HG02981 (cell line): ENCODE data around the gene SMAD5.

Source experiments
- ATAC-seq: cut with Tn5 transposase; IDR thresholded peaks from one replicate; pipeline ENCODE4 v1.9.1; 2021; ENCODE audit warnings: mild to moderate bottlenecking, moderate library complexity; ENCODE audit not compliant: unreplicated experiment

The SMAD5 gene

DNA sequence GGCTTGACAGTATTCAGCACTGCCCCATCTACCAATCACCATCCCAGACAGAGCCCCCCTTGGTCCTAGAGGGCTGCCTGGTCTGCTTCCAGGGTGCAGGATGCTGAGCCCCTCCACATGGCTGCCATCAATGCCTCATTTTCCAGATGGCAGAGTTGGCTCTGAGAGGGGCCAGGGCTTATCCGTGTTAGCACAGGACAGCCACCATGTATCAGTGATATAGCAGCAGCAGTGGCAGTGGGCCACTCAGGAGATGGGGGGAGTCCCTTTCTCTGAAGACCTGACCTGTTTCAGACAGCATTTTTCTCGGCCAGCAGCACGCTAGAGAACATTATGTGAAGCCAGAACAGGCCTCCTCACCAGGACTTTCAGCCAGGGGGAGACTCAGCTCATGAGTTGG lies 61.9 kb downstream of the SMAD5 start:
- ATAC-seq, result no peak

DNA sequence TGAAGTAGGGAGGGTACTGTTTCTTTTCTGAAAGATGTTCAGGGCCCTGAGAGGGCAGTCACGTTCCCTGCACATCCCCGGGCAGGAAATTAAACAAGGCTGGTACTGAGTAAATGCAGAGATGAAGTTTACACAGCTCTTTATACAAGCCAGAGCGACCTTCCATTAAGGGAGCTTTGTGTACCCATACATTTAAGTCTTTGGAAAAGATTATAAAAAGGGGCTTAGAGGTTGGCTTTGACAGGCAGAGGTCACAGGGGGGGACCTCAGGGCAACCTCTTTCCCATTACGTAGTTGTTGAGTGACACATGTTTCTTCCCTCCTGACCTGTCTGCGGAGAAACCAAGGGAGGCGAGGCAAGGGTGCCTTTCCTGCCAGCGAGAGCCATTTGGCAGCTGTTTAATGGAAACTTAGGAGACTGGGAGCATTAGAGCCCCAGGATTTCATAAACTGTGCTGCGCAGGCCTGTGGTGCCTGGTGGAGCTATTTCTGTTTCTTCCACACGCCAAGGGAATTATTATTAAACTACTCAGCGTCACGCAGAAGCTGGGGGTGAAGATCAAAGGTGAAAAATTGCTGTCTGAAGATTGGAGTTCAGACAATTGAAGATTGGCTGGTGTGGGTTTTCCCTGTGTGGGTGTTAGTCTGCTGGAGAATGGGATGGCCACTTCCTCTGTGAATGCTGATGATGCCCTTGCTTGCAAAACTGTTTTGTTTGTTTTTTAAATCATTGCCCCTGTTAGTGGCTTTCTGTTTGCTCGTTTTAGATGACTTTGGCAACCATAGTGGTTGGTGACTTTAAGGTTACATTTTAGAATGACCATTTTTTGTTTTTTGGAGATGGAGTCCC lies 63.6 kb downstream of the SMAD5 start:
- no peak for ATAC-seq

DNA sequence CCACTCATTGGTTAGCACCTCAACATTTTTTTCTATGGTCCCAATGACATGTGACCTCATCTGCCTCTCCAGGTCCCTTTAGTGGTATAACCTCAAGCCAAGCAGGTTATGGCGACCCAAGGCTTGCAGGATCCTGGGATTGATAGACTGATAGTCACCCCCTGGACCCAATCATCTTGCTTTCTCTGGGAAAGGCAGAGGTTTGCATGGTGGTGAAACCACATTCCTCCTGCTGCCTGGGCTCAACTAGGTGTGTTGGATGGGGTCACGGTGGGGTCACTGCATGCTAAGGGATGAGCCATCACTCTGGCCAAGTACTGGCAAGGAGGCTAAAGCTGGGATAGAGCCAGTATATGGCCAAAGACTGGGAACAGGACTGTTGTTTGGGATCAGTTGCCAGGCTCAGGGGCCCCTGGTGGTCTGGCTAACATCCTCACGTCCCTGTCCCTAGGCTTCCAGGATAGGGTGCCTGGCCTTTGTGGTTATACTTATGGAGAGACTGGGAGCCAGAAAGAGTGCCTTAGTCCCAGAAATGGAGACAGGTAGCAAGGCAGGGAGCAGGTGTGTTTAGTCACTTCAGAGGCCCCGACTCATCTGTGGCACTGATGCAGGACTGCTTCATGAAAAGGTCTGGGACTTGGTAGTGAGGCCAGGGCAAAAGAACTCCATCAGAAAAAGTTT lies 65.0 kb downstream of the SMAD5 start:
- no peak for ATAC-seq

- no peak for ATAC-seq
These were observed 65.8 kb downstream of the SMAD5 start for GRCh38 chr5:136198453-136198852.

- ATAC-seq, result no peak
These were observed 66.8 kb downstream of the SMAD5 start for GRCh38 chr5:136199408-136199807.

DNA sequence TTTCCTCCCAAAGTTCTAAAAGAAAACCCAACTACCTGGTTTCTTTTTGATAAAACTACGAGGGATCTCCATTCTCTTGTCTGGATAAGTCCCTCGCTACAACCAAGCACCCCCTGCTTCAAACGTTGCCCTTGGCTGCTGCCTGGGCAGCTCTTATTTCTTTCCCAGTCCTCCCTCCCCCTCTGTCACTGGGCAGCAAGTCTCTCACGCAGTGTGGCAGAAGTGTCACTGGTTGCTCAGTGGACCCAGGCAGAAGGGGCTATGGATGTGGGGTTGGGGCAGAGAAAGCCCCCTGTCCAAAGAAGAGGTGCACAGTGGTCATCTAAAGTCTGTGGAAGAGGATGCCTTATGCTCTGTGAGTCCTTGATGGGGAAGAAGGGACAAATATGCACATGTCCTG lies 67.5 kb downstream of the SMAD5 start:
- ATAC-seq, result no peak

DNA sequence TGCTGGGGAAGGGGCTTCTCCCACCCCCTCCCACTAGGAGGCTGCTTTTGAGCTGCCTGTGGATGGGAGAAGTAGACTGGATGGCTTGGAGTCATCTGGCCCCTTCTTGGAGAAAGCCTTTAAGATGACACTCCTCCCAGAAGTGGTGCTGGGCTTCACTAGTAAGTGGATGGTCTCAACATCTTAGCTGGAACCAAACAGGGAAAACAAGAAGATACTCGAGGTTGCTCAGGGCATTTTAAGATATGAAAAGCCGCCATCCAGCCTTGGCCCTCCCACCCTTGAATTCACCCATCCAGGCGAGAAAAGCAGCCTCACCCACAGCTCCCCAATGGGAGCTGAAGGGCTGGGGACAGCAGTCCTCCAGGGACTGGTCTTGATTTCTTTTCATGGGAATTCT lies 68.1 kb downstream of the SMAD5 start:
- ATAC-seq, result no peak

- no peak for ATAC-seq
These were observed 69.2 kb downstream of the SMAD5 start for GRCh38 chr5:136201870-136202269.

- no peak for ATAC-seq
These were observed 70.0 kb downstream of the SMAD5 start for GRCh38 chr5:136202469-136203205.

DNA sequence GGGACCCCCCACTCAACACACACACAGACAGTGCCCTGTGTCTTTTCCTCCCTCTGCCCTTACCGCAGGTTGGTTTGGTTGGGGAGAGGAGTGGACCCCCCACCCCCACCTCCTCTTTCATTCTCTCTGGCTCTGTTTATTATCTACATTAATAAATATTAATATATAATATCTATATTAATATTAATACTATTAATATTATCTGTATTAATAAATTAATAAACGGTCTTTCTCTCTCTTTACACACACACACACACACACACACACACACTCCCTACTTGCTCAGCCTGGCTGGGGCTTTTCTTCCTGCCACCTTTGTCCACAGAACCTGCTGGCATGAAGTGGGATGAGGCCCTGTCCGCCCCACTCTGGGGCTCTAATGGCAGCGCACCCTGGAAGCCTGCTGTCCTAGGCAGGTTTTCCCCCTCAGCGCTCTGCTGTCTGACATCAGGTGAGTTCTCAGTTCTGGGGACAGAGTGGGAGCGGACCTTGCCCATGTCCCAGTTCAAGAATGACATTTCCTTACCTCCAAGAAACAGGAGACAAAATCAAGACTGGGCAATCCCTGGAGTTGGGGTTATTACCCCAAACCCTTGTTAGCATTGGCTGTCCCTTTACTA lies 70.8 kb downstream of the SMAD5 start:
- no peak for ATAC-seq

GRCh38 chr5:136205061-136205702 lies 72.5 kb downstream of the SMAD5 start:
- ATAC-seq, result no peak

GRCh38 chr5:136205941-136206340 lies 73.3 kb downstream of the SMAD5 start:
- ATAC-seq, result no peak

DNA sequence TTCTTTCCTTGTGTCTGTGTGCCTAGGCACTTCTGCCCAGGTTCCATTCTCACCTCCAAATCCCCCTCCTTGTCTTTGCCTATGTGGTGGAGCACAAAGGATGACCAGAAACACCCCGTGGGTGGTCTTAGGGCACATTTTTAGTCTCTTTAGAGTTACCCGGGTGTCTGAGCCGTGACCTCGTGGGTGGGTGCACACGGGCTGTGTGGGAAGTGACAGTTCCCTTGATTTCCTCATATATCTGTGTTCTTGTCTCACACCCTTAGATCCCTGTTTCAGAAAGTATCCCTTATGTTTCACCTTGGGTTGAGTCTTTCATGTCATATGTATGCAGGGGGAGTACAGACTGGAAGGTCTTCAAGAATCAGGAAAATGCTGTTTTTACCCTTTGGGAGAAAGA lies 73.7 kb downstream of the SMAD5 start:
- no peak for ATAC-seq

DNA sequence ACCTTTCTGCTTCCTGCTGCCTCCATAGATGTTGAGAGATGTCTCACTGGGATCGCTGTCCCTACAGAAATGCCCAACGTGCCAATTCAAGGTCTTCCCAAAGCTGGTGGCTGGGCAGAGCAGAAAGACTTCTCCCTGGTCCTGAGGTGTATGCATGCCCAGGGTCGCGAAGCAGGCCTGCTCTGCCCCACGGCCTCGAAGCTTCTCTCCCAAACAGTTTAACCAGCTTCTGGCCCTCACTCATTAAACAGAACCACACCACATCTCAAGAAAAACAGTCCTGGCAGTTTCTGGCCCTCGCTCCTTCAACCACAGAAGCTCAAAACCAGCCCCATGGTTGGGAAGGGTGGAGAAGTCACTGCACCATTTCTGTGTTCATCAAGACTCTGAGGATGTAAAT lies 75.0 kb downstream of the SMAD5 start:
- no peak for ATAC-seq

- no peak for ATAC-seq
These were observed 76.3 kb downstream of the SMAD5 start for GRCh38 chr5:136208916-136209315.

GRCh38 chr5:136209346-136209910 lies 76.8 kb downstream of the SMAD5 start:
- no peak for ATAC-seq

DNA sequence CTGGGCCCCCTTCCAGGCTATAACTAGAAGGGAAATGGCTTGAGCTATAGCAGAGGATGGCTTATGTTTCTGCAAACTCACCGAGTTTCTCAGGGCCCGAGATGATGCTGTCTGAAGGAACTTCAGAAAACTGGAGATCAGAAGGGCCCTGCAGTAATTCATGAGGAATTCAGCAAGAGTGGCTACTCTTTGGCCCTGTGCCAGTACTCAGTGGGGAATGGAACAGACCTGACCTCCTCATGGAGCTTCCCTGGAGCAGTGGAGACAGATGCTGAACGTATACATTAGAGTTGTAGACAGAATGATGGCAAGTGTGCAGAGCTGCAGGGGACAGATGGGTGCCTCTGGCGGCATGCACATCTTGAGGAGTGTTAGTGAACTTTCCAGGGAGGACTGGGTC lies 77.6 kb downstream of the SMAD5 start:
- ATAC-seq, result no peak

DNA sequence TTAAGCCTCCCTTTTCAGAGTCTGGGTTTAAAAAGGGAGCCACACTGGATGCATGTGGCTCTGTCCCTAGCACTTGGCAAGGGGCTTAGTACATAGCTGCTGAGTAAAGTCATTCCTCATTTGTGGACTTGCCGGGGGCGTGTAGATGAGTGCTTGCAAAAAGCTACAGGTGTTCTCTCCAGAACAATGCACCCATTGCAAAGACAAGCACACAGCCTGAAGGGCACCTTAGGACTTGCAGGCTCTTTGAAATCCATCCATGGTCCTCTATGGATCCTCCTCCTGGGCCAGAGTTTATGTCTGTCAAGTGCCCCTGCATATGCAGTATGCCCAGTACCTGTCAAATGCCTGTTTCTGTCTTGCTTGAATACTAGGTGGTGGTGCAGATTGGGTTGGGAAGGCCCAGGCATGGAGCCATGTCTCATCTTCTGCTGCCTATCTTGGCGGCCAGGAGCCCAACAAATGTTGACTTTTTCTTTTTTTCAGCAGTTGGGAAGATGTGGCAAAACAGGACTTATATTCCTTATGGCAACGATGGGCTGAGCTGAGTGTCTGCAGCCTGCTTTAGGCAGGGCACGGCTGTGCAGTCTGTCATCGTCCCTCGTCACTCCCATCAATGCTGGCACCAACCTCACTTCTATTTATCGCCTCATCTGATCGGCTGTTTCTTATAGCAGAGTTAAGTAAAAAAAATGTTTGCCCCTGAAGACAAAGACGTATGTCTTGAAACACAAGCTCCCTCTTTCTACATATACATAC lies 78.8 kb downstream of the SMAD5 start:
- ATAC-seq, result no peak

DNA sequence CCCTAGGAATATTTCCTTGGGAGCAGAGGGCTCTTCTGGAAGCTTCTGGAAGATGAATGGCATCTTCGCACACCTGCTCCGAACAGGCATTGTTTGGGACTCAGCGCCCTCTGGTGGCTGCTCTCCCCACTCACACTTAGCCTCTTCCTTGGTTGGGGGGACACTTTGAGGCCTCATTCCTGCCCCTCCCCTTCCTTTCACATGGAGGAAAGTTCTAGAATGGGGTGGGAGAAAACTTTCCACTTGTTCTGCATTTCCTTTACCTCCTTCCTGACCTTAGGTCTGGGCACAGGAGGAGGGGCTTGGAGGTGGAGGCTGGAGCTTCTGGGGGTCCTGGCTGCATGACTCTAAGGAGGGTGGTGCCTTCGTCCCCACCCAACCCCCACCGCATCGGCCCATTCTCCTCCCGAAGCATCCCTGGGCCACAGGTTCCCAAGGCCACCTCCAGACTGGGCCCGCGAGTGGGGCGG lies 79.6 kb downstream of the SMAD5 start:
- no peak for ATAC-seq
